Activated CD4-positive, alpha-beta T cell treated with anti-CD3 and anti-CD28 coated beads, Interleukin-2, amount 10 ng/mL, durations not matched to agents 24 days and 14 days (primary cell): ENCODE measurements around the gene TEX13A. TPM values are rescaled to one million over a fixed set of nuclear protein-coding genes. Genes with fewer than 3 reads are reported as not detected.

Experiments used
- DNase-seq: peaks from one replicate; pipeline ENCODE4 v3.0.0; 2022
- H3K27ac Mint-ChIP-seq: one replicate; pipeline ENCODE4 v1.8.0; 2022; ENCODE audit warnings: mild to moderate bottlenecking, mixed read lengths
- H3K27me3 Mint-ChIP-seq: one replicate; pipeline ENCODE4 v1.8.0; 2022; ENCODE audit warnings: mixed read lengths
- H3K36me3 Mint-ChIP-seq: one replicate; pipeline ENCODE4 v1.8.0; 2022; ENCODE audit warnings: low read depth, mild to moderate bottlenecking, mixed read lengths
- H3K4me1 Mint-ChIP-seq: one replicate; pipeline ENCODE4 v1.8.0; 2021; ENCODE audit warnings: mixed read lengths
- H3K4me3 Mint-ChIP-seq: one replicate; pipeline ENCODE4 v1.8.0; 2022; ENCODE audit warnings: mild to moderate bottlenecking, moderate library complexity, mixed read lengths
- H3K9me3 Mint-ChIP-seq: one replicate; pipeline ENCODE4 v1.8.0; 2021; ENCODE audit warnings: mixed read lengths
- intact Hi-C: fragments of 100-400 bp; cut with micrococcal nuclease; formaldehyde crosslinking; loops from one replicate; pipeline ENCODE4 v1.15.1; 2023
- total RNA-seq: library from RNA; stranded (reverse); gene quantifications from 2 replicates; pipeline ENCODE4 v1.2.3, GENCODE V29; 2022

Gene TEX13A
- total RNA-seq, 1 donor from 2014 or later: not detected

- Mint-ChIP-seq H3K36me3 (no peaks in the 10 kb centered on the region), H3K4me1 (no peaks in the 10 kb centered on the region), H3K27ac (no peak overlapping the region), H3K4me3 (no peak overlapping the region), H3K9me3 (no peaks in the 10 kb centered on the region), H3K27me3 (no peaks in the 10 kb centered on the region)
- intact Hi-C loops: no loop called here
- no peak for DNase-seq
Measured at GRCh38 chrX:105219454-105220401, 766 bp downstream of the TEX13A start.

GRCh38 chrX:105211066-105211575 is 9.4 kb downstream of the TEX13A start:
- Mint-ChIP-seq H3K36me3 (no peaks in the 10 kb centered on the region), H3K9me3 (no peaks in the 10 kb centered on the region), H3K27me3 (no peaks in the 10 kb centered on the region), H3K4me1 (no peaks in the 10 kb centered on the region), H3K4me3 (no peak overlapping the region), H3K27ac (no peak overlapping the region)
- intact Hi-C loops: no loop called here
- no peak for DNase-seq

- intact Hi-C loops: no loop called here
- H3K27ac Mint-ChIP-seq: no peak overlapping the region
- H3K9me3 Mint-ChIP-seq: no peaks in the 10 kb centered on the region
- no peak overlapping the region for H3K4me3 Mint-ChIP-seq
- no peaks in the 10 kb centered on the region for H3K27me3 Mint-ChIP-seq
- H3K36me3 Mint-ChIP-seq: no peaks in the 10 kb centered on the region
- no peaks in the 10 kb centered on the region for H3K4me1 Mint-ChIP-seq
- DNase-seq: no peak
Measured at GRCh38 chrX:105210258-105210657, 10.2 kb downstream of the TEX13A start.

DNA sequence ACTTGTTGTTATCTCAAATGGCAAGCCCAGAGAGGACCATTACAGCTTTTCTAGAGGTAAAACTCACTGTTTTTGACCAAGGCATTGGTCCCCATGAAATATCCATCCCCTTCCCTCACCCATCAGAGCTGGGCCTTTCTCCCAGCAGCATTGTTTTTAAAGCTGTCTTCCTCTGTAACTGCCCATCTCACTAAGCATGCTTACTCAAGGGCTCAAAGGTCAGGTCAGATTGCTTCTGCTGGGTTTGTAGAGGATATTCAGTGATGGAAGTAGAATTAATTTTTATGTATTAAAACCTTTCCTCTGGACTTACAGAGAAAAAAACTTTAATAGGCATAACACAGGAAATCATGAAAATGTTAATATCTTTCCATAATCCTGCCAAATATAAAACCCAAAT is 11.1 kb downstream of the TEX13A start:
- H3K9me3 Mint-ChIP-seq: no peaks in the 10 kb centered on the region
- no peaks in the 10 kb centered on the region for H3K36me3 Mint-ChIP-seq
- no peaks in the 10 kb centered on the region for H3K4me1 Mint-ChIP-seq
- H3K27ac Mint-ChIP-seq: no peak overlapping the region
- no peak overlapping the region for H3K4me3 Mint-ChIP-seq
- intact Hi-C loops: no loop called here
- no peak for DNase-seq
- no peaks in the 10 kb centered on the region for H3K27me3 Mint-ChIP-seq

DNA sequence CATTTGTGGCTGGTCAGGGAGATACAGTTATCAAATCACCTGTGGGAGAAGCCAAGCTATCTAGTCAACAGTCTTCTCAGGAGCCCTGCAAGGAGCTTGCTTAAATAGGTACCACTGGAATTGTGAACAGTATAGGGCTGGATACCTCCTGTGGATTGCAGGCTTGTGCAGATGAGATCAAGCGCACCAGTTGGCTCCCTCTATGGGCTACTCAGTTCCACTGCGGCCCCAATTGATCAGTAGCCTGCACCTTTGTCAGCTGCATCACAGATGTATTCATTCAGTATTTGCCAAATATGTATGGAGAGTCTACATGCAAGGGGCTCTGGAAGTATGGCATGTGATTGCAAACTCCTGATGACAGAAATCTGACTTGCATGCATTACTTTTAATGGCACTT is 28.6 kb downstream of the TEX13A start:
- no peak overlapping the region for H3K27ac Mint-ChIP-seq
- H3K36me3 Mint-ChIP-seq: no peaks in the 10 kb centered on the region
- no peaks in the 10 kb centered on the region for H3K9me3 Mint-ChIP-seq
- no peak overlapping the region for H3K4me3 Mint-ChIP-seq
- H3K4me1 Mint-ChIP-seq: no peaks in the 10 kb centered on the region
- H3K27me3 Mint-ChIP-seq: no peaks in the 10 kb centered on the region
- intact Hi-C loops: no loop called here
- no peak for DNase-seq

DNA sequence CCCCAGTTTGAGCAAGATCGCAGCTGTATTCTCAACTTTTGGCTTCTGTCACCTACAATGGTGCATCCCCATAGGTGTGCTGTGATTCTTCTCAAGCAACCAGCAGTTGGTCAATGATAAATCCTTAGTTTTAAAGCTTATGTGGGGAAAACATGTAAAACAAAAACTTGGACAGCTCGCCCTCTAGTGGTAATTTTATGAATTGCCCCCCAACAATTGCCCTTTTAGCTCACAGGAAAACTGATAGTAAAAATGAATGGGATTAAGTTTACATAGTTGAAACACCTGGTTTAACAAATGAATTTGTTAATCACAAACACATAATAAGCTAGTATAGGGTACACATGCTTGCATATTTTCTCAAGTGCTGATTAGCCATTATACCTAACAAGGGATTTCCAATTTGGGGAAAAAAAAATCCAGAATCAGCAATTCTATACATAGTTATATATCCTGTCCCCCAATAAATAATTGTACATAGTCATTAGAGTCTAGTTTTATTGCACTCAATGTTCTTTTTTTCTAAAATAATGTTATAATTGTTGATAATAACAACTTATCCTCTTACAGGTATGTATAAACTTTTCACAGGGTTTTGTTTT is 30.1 kb downstream of the TEX13A start:
- H3K4me1 Mint-ChIP-seq: no peaks in the 10 kb centered on the region
- intact Hi-C loops: no loop called here
- H3K27ac Mint-ChIP-seq: no peak overlapping the region
- DNase-seq: peak; percentile 55
- H3K36me3 Mint-ChIP-seq: no peaks in the 10 kb centered on the region
- H3K4me3 Mint-ChIP-seq: no peak overlapping the region
- no peaks in the 10 kb centered on the region for H3K9me3 Mint-ChIP-seq
- H3K27me3 Mint-ChIP-seq: no peaks in the 10 kb centered on the region

DNA sequence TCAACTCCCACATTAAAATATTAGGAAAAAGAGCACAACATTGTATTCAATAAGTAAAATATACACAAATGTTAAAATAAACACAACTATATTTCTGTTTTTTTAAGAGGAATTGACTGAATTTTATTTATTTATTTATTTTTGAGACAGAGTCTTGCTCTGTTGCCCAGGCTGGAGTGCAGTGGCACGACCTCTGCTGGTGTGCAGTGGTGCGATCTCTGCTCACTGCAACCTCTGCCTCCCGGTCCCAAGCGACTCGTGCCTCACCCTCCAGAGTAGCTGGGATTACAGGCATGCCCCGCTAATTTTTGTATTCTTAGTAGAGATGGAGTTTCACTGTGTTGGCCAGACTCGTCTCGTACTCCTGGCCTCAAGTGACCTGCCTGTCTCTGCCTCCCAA is 31.4 kb downstream of the TEX13A start:
- no peak for DNase-seq
- no peaks in the 10 kb centered on the region for H3K9me3 Mint-ChIP-seq
- H3K27ac Mint-ChIP-seq: no peak overlapping the region
- H3K4me1 Mint-ChIP-seq: no peaks in the 10 kb centered on the region
- H3K27me3 Mint-ChIP-seq: no peaks in the 10 kb centered on the region
- H3K36me3 Mint-ChIP-seq: no peaks in the 10 kb centered on the region
- no peak overlapping the region for H3K4me3 Mint-ChIP-seq
- intact Hi-C loops: no loop called here

GRCh38 chrX:105179644-105180043 is 40.9 kb downstream of the TEX13A start:
- DNase-seq: no peak
- no peaks in the 10 kb centered on the region for H3K9me3 Mint-ChIP-seq
- no peak overlapping the region for H3K27ac Mint-ChIP-seq
- H3K27me3 Mint-ChIP-seq: no peaks in the 10 kb centered on the region
- H3K4me3 Mint-ChIP-seq: no peak overlapping the region
- H3K36me3 Mint-ChIP-seq: no peaks in the 10 kb centered on the region
- intact Hi-C loops: no loop called here
- no peaks in the 10 kb centered on the region for H3K4me1 Mint-ChIP-seq

DNA sequence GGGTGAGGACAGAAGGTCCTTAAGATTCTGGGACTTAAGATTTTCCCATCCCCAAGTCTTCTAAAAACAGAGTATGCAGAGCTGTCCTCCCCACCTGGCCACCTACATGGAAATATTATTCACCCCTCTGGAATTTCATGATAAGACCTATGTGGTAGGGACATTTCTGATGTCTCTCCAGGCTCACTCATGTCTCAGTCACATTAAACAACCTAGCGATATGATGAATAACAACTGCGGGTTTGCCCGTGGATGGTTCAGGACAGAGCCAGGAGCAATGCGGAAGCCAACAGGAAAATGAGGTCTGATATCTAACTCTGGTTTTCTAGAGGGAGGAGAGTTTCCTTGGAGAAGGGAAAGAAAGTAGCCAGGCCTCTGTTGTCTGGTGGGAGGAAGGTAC is 47.4 kb downstream of the TEX13A start:
- no peaks in the 10 kb centered on the region for H3K4me1 Mint-ChIP-seq

More for the DNA sequence above, 47.4 kb downstream of the TEX13A start:
- no peak for DNase-seq
- intact Hi-C loops: no loop called here
- no peak overlapping the region for H3K4me3 Mint-ChIP-seq
- no peaks in the 10 kb centered on the region for H3K27me3 Mint-ChIP-seq
- no peaks in the 10 kb centered on the region for H3K9me3 Mint-ChIP-seq
- no peak overlapping the region for H3K27ac Mint-ChIP-seq
- no peaks in the 10 kb centered on the region for H3K36me3 Mint-ChIP-seq
